ENCODE results near the gene RNF5. TPM values are rescaled to one million over a fixed set of nuclear protein-coding genes. Genes with fewer than 3 reads are reported as not detected.

Gene RNF5
- total RNA-seq, 1 experiment from 2014 or later: 70.7 TPM

- no peak overlapping the region for H3K4me3 ChIP-seq (ENCODE audit: low read depth, low read length)
- Mint-ChIP-seq H3K9me3 (ENCODE audit: unreplicated experiment) (no peaks in the 10 kb centered on the region), H3K27me3 (ENCODE audit: insufficient read depth, unreplicated experiment) (no peaks in the 10 kb centered on the region), H3K4me3 (ENCODE audit: unreplicated experiment) (no peak overlapping the region), H3K4me1 (ENCODE audit: low read depth, unreplicated experiment) (peaks cover 18% of the 10 kb centered on the region), H3K27ac (ENCODE audit: unreplicated experiment) (no peak overlapping the region), H3K36me3 (ENCODE audit: insufficient read depth, unreplicated experiment) (peaks cover 10% of the 10 kb centered on the region)
- ChIA-PET POLR2A (no interaction called here), CTCF (no interaction called here)
- no peaks in the 10 kb centered on the region for H3K36me3 ChIP-seq (ENCODE audit: control insufficient read depth, insufficient read depth, low read length)
- TF ChIP-seq CTCF (IDR thresholded peaks at IDR 0.05; ENCODE audit: insufficient read depth in 1 of 2, low read depth in 1 of 2, low read length in 1 of 2, severe bottlenecking in 1 of 2, unreplicated experiment in 1 of 2): no peak
- BruUV-seq (replicated peaks): no TSS peak
- peaks cover 5% of the 10 kb centered on the region; the same call in 1 of the 2 replicates for H3K4me1 ChIP-seq
- DNase-seq: no peak
- intact Hi-C loops (cut with micrococcal nuclease; ENCODE audit: unreplicated experiment): no loop called here
- no peaks in the 10 kb centered on the region for H3K9me3 ChIP-seq
- H3K27me3 ChIP-seq (replicated peaks; ENCODE audit: control insufficient read depth, insufficient read depth, low read length): no peaks in the 10 kb centered on the region
These were observed 44.4 kb upstream of the RNF5 start for GRCh38 chr6:32133786-32134185.

- BruUV-seq (replicated peaks): no TSS peak
- POLR2A ChIA-PET: no interaction called here
- TF ChIP-seq CTCF (IDR thresholded peaks at IDR 0.05; ENCODE audit: insufficient read depth in 1 of 2, low read depth in 1 of 2, low read length in 1 of 2, severe bottlenecking in 1 of 2, unreplicated experiment in 1 of 2): no peak
These were observed 40.8 kb upstream of the RNF5 start for GRCh38 chr6:32137454-32137853.

GRCh38 chr6:32139590-32139989 lies 38.6 kb upstream of the RNF5 start:
- H3K4me1 Mint-ChIP-seq (ENCODE audit: low read depth, unreplicated experiment): peaks cover 24% of the 10 kb centered on the region
- Histone ChIP-seq H3K27me3 (replicated peaks; ENCODE audit: control insufficient read depth, insufficient read depth, low read length) (no peaks in the 10 kb centered on the region), H3K4me3 (ENCODE audit: low read depth, low read length) (no peak overlapping the region), H3K4me1 (peaks cover 43% of the 10 kb centered on the region), H3K9me3 (no peaks in the 10 kb centered on the region), H3K36me3 (ENCODE audit: control insufficient read depth, insufficient read depth, low read length) (no peaks in the 10 kb centered on the region)
- no peak overlapping the region for H3K27ac Mint-ChIP-seq (ENCODE audit: unreplicated experiment)
- intact Hi-C loops (cut with micrococcal nuclease; ENCODE audit: unreplicated experiment): no loop called here
- CTCF ChIA-PET: no interaction called here
- POLR2A ChIA-PET: no interaction called here
- TF ChIP-seq CTCF (IDR thresholded peaks at IDR 0.05; ENCODE audit: insufficient read depth in 1 of 2, low read depth in 1 of 2, low read length in 1 of 2, severe bottlenecking in 1 of 2, unreplicated experiment in 1 of 2): no peak
- no peaks in the 10 kb centered on the region for H3K27me3 Mint-ChIP-seq (ENCODE audit: insufficient read depth, unreplicated experiment)
- no TSS peak for BruUV-seq (replicated peaks)
- no peak for DNase-seq
- no peaks in the 10 kb centered on the region for H3K9me3 Mint-ChIP-seq (ENCODE audit: unreplicated experiment)
- H3K36me3 Mint-ChIP-seq (ENCODE audit: insufficient read depth, unreplicated experiment): peaks cover 16% of the 10 kb centered on the region
- no peak overlapping the region for H3K4me3 Mint-ChIP-seq (ENCODE audit: unreplicated experiment)

More at GRCh38 chr6:32137454-32137853, 40.8 kb upstream of the RNF5 start:
- Histone ChIP-seq H3K9me3 (no peaks in the 10 kb centered on the region), H3K4me1 (peaks cover 25% of the 10 kb centered on the region), H3K36me3 (ENCODE audit: control insufficient read depth, insufficient read depth, low read length) (no peaks in the 10 kb centered on the region), H3K27me3 (replicated peaks; ENCODE audit: control insufficient read depth, insufficient read depth, low read length) (no peaks in the 10 kb centered on the region), H3K4me3 (ENCODE audit: low read depth, low read length) (no peak overlapping the region)
- DNase-seq: no peak
- Mint-ChIP-seq H3K4me1 (ENCODE audit: low read depth, unreplicated experiment) (peaks cover 24% of the 10 kb centered on the region), H3K27ac (ENCODE audit: unreplicated experiment) (no peak overlapping the region), H3K4me3 (ENCODE audit: unreplicated experiment) (no peak overlapping the region), H3K36me3 (ENCODE audit: insufficient read depth, unreplicated experiment) (peaks cover 16% of the 10 kb centered on the region), H3K9me3 (ENCODE audit: unreplicated experiment) (no peaks in the 10 kb centered on the region), H3K27me3 (ENCODE audit: insufficient read depth, unreplicated experiment) (no peaks in the 10 kb centered on the region)
- CTCF ChIA-PET: no interaction called here
- intact Hi-C loops (cut with micrococcal nuclease; ENCODE audit: unreplicated experiment): no loop called here

Measured in Caco-2 (cell line).